Lower lobe of right lung (tissue), 2 donors: ENCODE results near the gene ADGRL3. TPM values are rescaled to one million over a fixed set of nuclear protein-coding genes. Genes with fewer than 3 reads are reported as not detected.
"Not testable (repeated sequence)": the region's sequence is repeated elsewhere in the genome, so short reads cannot be mapped to it uniquely, and the experiment has no call there.

Source experiments
- ATAC-seq, 2 donors: fragments of 200-7000 bp; cut with Tn5 transposase; one replicate each; pipeline ENCODE4 v1.9.1; 2020 to 2022; ENCODE audit warnings: mild to moderate bottlenecking in 2 of 2, moderate library complexity in 2 of 2
- DNase-seq: peaks from one replicate; pipeline ENCODE4 v3.0.0-alpha.2; 2020
- H3K27ac ChIP-seq: fragments of 200-600 bp; one replicate; pipeline ENCODE4 v1.8.0; 2022
- H3K27me3 ChIP-seq: fragments of 200-600 bp; one replicate; pipeline ENCODE4 v1.8.0; 2022; ENCODE audit warnings: low read depth
- H3K36me3 ChIP-seq: fragments of 200-600 bp; one replicate; pipeline ENCODE4 v1.8.0; 2022; ENCODE audit warnings: mild to moderate bottlenecking
- H3K4me1 ChIP-seq: fragments of 200-600 bp; one replicate; pipeline ENCODE4 v1.8.0; 2022
- H3K4me3 ChIP-seq: fragments of 200-600 bp; one replicate; pipeline ENCODE4 v1.8.0; 2022; ENCODE audit warnings: mild to moderate bottlenecking
- H3K9me3 ChIP-seq: fragments of 200-600 bp; one replicate; pipeline ENCODE4 v1.8.0; 2022
- CTCF ChIP-seq: fragments of 200-600 bp; IDR thresholded peaks from one replicate; pipeline ENCODE4 v1.8.0; 2022; ENCODE audit warnings: antibody characterized with exemption, mild to moderate bottlenecking
- intact Hi-C: fragments of 100-400 bp; cut with DNase I; formaldehyde crosslinking; loops from one replicate; pipeline ENCODE4 v1.11.0; 2022
- total RNA-seq: library from RNA; stranded (reverse); fragmentation: NEBNext Ultra II Directional; extraction: Animal tissue kit (Norgen Biotek cat#: 25700); gene quantifications from one replicate; pipeline ENCODE4 v1.2.1, GENCODE V29; 2021
- donor health status: DM: no; HTN: yes; CAD: no; lungs with severe emphysema.

ADGRL3 gene
- total RNA-seq, 1 donor from 2014 or later: 6.0 TPM

GRCh38 chr4:61204353-61205060, 4.4 kb downstream of the ADGRL3 start:
- H3K36me3 ChIP-seq: no peaks in the 10 kb centered on the region
- intact Hi-C loops: no loop called here
- DNase-seq (no peak), ATAC-seq (no peak)
- no peaks in the 10 kb centered on the region for H3K9me3 ChIP-seq
- H3K27me3 ChIP-seq: peaks cover 34% of the 10 kb centered on the region
- no peak for TF ChIP-seq CTCF
- no peak overlapping the region for H3K4me3 ChIP-seq
- peaks cover 9% of the 10 kb centered on the region for H3K4me1 ChIP-seq
- no peak overlapping the region for H3K27ac ChIP-seq

GRCh38 chr4:61205066-61205465, 4.9 kb downstream of the ADGRL3 start:
- Histone ChIP-seq H3K27ac (no peak overlapping the region), H3K27me3 (peaks cover 31% of the 10 kb centered on the region), H3K36me3 (no peaks in the 10 kb centered on the region), H3K4me3 (no peak overlapping the region), H3K9me3 (no peaks in the 10 kb centered on the region), H3K4me1 (peaks cover 9% of the 10 kb centered on the region)
- no peak for TF ChIP-seq CTCF
- intact Hi-C loops: no loop called here
- ATAC-seq (no peak), DNase-seq (no peak)

- H3K9me3 ChIP-seq, H3K4me3 ChIP-seq, DNase-seq, ATAC-seq, H3K4me1 ChIP-seq, H3K27ac ChIP-seq, H3K36me3 ChIP-seq, intact Hi-C loops: not testable (repeated sequence)
- peaks cover 11% of the 10 kb centered on the region for H3K27me3 ChIP-seq
Observed at GRCh38 chr4:61207156-61207555, 7.0 kb downstream of the ADGRL3 start.

- DNase-seq (no peak), ATAC-seq (no peak)
- no peak for TF ChIP-seq CTCF
- Histone ChIP-seq H3K9me3 (no peaks in the 10 kb centered on the region), H3K27ac (no peak overlapping the region), H3K4me1 (no peaks in the 10 kb centered on the region), H3K4me3 (no peak overlapping the region), H3K27me3 (no peaks in the 10 kb centered on the region), H3K36me3 (no peaks in the 10 kb centered on the region)
- intact Hi-C loops: no loop called here
Observed at GRCh38 chr4:61210186-61210939, 10.2 kb downstream of the ADGRL3 start.

- no peak for ATAC-seq
- H3K27ac ChIP-seq: no peak overlapping the region
- no peak for DNase-seq
- no peaks in the 10 kb centered on the region for H3K9me3 ChIP-seq
- no peaks in the 10 kb centered on the region for H3K36me3 ChIP-seq
- no peak for TF ChIP-seq CTCF
- H3K4me3 ChIP-seq: no peak overlapping the region
- H3K27me3 ChIP-seq: no peaks in the 10 kb centered on the region
- intact Hi-C loops: no loop called here
- H3K4me1 ChIP-seq: no peaks in the 10 kb centered on the region
Observed at GRCh38 chr4:61211781-61212180, 11.7 kb downstream of the ADGRL3 start.

- Histone ChIP-seq H3K9me3 (no peaks in the 10 kb centered on the region), H3K27me3 (no peaks in the 10 kb centered on the region), H3K36me3 (no peaks in the 10 kb centered on the region), H3K4me1 (no peaks in the 10 kb centered on the region), H3K27ac (no peak overlapping the region), H3K4me3 (no peak overlapping the region)
- intact Hi-C loops: no loop called here
- ATAC-seq (no peak), DNase-seq (no peak)
- no peak for TF ChIP-seq CTCF
Observed at GRCh38 chr4:61212788-61213187, 12.7 kb downstream of the ADGRL3 start.
